Measurements from ENCODE around the gene TRMT44. TPM values are rescaled to one million over a fixed set of nuclear protein-coding genes. Genes with fewer than 3 reads are reported as not detected.
"Not testable (repeated sequence)": the region's sequence is repeated elsewhere in the genome, so short reads cannot be mapped to it uniquely, and the experiment has no call there.

The TRMT44 gene
- total and polyA plus RNA-seq, 2 of the 13 experiments (the other 11 are each of a cell fraction or from before 2014, with no cell fraction given) = 5.8 to 8.6 TPM

DNA sequence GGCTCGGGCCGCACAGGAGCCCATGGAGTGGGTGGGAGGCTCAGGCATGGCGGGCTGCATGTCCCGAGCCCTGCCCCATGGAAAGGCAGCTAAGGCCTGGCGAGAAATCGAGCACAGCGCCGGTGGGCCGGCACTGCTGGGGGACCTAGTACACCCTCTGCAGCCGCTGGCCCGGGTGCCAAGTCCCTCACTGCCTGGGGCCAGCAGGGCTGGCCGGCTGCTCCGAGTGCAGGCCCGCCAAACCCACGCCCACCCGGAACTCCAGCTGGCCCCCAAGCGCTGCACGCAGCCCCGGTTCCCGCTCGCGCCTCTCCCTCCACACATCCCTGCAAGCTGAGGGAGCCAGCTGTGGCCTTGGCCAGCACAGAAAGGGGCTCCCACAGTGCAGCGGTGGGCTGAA, 50.9 kb downstream of the TRMT44 start:
- in situ Hi-C loops (cut with HindIII; ENCODE audit: extremely low pct_ligation_motif_present, low pct_unique_long_range_greater_than_20kb); H4K20me1 ChIP-seq (ENCODE audit: insufficient read depth, low read length); H3K27me3 ChIP-seq (ENCODE audit: control insufficient read depth in 1 of 2, insufficient read depth in 2 of 2, low read length in 2 of 2); DNase-seq (ENCODE audit: low spot score); CTCF ChIA-PET (ENCODE audit: low intra/inter-chr PET ratio, low total read pairs); H3K9me3 ChIP-seq (ENCODE audit: low read length); POLR2A ChIA-PET; H3K4me2 ChIP-seq (ENCODE audit: low read depth, low read length); intact Hi-C loops (cut with micrococcal nuclease; ENCODE audit: unreplicated experiment); H3K36me3 ChIP-seq (replicated peaks in 1 of 2; ENCODE audit: control insufficient read depth in 1 of 2, insufficient read depth in 2 of 2, low read length in 2 of 2); ATAC-seq; FAIRE-seq; H3K9ac ChIP-seq (ENCODE audit: insufficient read depth, low read depth, low read length); BruUV-seq (replicated peaks); H2AFZ ChIP-seq (ENCODE audit: low read length); H3K4me1 ChIP-seq (ENCODE audit: insufficient read depth, low read length); H3K27ac ChIP-seq (ENCODE audit: extremely low read length, insufficient read depth, low read length); H3K79me2 ChIP-seq (ENCODE audit: insufficient read depth, low read length); H3K4me3 ChIP-seq (replicated peaks in 1 of 3; ENCODE audit: insufficient read depth in 1 of 3, low read depth in 2 of 3, low read length in 3 of 3): not testable (repeated sequence)
- WGBS (ENCODE audit: low lambda C conversion rate) = 91% methylated on average over 20 of the region's 23 CpGs

DNA sequence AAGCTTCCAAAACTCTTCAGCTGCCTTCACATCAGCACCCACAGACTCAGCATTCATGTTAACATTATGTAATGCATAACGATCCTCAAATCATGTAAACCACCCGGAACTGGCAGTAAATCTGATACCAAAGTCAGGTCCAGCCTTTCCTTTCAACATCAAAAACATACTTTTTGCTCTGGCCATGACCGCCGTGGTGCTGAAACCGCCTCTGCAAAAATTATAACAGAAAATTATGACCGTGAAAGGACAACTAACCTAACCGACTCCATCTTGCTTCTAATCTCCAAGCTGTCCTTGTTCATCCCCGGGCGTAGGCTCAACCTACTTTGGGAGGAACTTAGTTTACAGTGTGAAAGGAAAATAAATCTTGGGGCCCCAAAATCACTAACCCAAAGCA, 51.6 kb downstream of the TRMT44 start:
- FAIRE-seq = no peak
- 56% methylated on average over 9 of the region's 9 CpGs for WGBS (ENCODE audit: low lambda C conversion rate)
- no peak overlapping the region for H3K4me2 ChIP-seq (ENCODE audit: low read depth, low read length)

More for the DNA sequence above, 51.6 kb downstream of the TRMT44 start:
- DNase-seq (ENCODE audit: low spot score) = no peak
- no TSS peak for BruUV-seq (replicated peaks)
- Histone ChIP-seq H3K9me3 (ENCODE audit: low read length) (no peaks in the 10 kb centered on the region), H3K36me3 (replicated peaks in 1 of 2; ENCODE audit: control insufficient read depth in 1 of 2, insufficient read depth in 2 of 2, low read length in 2 of 2) (no peaks in the 10 kb centered on the region), H3K4me1 (ENCODE audit: insufficient read depth, low read length) (no peaks in the 10 kb centered on the region), H3K27ac (ENCODE audit: extremely low read length, insufficient read depth, low read length) (no peak overlapping the region), H4K20me1 (ENCODE audit: insufficient read depth, low read length) (no peaks in the 10 kb centered on the region), H3K79me2 (ENCODE audit: insufficient read depth, low read length) (no peaks in the 10 kb centered on the region), H2AFZ (ENCODE audit: low read length) (no peak overlapping the region), H3K27me3 (ENCODE audit: control insufficient read depth in 1 of 2, insufficient read depth in 2 of 2, low read length in 2 of 2) (no peaks in the 10 kb centered on the region; a peak in 2 of 5 replicates), H3K9ac (ENCODE audit: insufficient read depth, low read depth, low read length) (no peak overlapping the region), H3K4me3 (replicated peaks in 1 of 3; ENCODE audit: insufficient read depth in 1 of 3, low read depth in 2 of 3, low read length in 3 of 3) (no peak overlapping the region)
- ChIA-PET POLR2A (no interaction called here), CTCF (ENCODE audit: low intra/inter-chr PET ratio, low total read pairs) (no interaction called here)
- intact Hi-C loops (cut with micrococcal nuclease; ENCODE audit: unreplicated experiment) = no loop called here
- no peak for TF ChIP-seq ZNF619 (CRISPR knock-in tag; IDR thresholded peaks at IDR 0.05)
- TF ChIP-seq ETV6 (CRISPR knock-in tag; conservative IDR thresholded peaks at IDR 0.05) = no peak
- TF ChIP-seq EEA1 (CRISPR knock-in tag; IDR thresholded peaks at IDR 0.05; ENCODE audit: borderline replicate concordance) = no peak
- TF ChIP-seq NBN (conservative IDR thresholded peaks at IDR 0.05) = no peak
- TF ChIP-seq HOXA9 (CRISPR knock-in tag; IDR thresholded peaks at IDR 0.05; ENCODE audit: borderline replicate concordance) = no peak
- no peak for TF ChIP-seq PHF20 (CRISPR knock-in tag; IDR thresholded peaks at IDR 0.05)
- TF ChIP-seq ZNF335 (CRISPR knock-in tag; IDR thresholded peaks at IDR 0.05) = no peak
- TF ChIP-seq ZFP41 (CRISPR knock-in tag; IDR thresholded peaks at IDR 0.05; ENCODE audit: borderline replicate concordance) = no peak
- in situ Hi-C loops (cut with HindIII; ENCODE audit: extremely low pct_ligation_motif_present, low pct_unique_long_range_greater_than_20kb) = no loop called here
- no peak for ATAC-seq
